NCI-H2171 treated with DMSO at 0.1 percent for 48 hours (cell line): ENCODE data around the gene CC2D1B.
A peak's percentile ranks its signal among the peaks of the same experiment; 100 is the strongest.

Experiments
- DNase-seq: peaks from one replicate; lab custom pipeline; 2025; lab: John Stamatoyannopoulos, UW

The CC2D1B gene

GRCh38 chr1:52359676-52360594 is 6.1 kb downstream of the CC2D1B start:
- DNase-seq, result no peak

- DNase-seq, result no peak
Measured at GRCh38 chr1:52358851-52359497, 7.0 kb downstream of the CC2D1B start.

GRCh38 chr1:52357397-52357796 is 8.6 kb downstream of the CC2D1B start:
- no peak for DNase-seq

GRCh38 chr1:52356818-52357355 is 9.1 kb downstream of the CC2D1B start:
- no peak for DNase-seq

- no peak for DNase-seq
Measured at GRCh38 chr1:52355847-52356505, 10.0 kb downstream of the CC2D1B start.

- no peak for DNase-seq
Measured at GRCh38 chr1:52355436-52355835, 10.6 kb downstream of the CC2D1B start.

- no peak for DNase-seq
Measured at GRCh38 chr1:52352690-52353089, 13.3 kb downstream of the CC2D1B start.

GRCh38 chr1:52348704-52349300 is 17.2 kb downstream of the CC2D1B start:
- DNase-seq, result peak; percentile 61

- DNase-seq, result no peak
Measured at GRCh38 chr1:52346653-52347052, 19.4 kb downstream of the CC2D1B start.

GRCh38 chr1:52345252-52345651 is 20.8 kb downstream of the CC2D1B start:
- DNase-seq, result no peak

- no peak for DNase-seq
Measured at GRCh38 chr1:52343979-52344378, 22.0 kb downstream of the CC2D1B start.

- no peak for DNase-seq
Measured at GRCh38 chr1:52341655-52342260, 24.2 kb downstream of the CC2D1B start.

GRCh38 chr1:52337439-52337838 is 28.6 kb downstream of the CC2D1B start:
- DNase-seq, result no peak

GRCh38 chr1:52334906-52335528 is 31.0 kb downstream of the CC2D1B start:
- peak; percentile 14 for DNase-seq

- no peak for DNase-seq
Measured at GRCh38 chr1:52332411-52332810, 33.6 kb downstream of the CC2D1B start.

- DNase-seq, result no peak
Measured at GRCh38 chr1:52328615-52329014, 37.4 kb downstream of the CC2D1B start.

GRCh38 chr1:52325786-52326185 is 40.2 kb downstream of the CC2D1B start:
- DNase-seq, result no peak

GRCh38 chr1:52323731-52324130 is 42.3 kb downstream of the CC2D1B start:
- DNase-seq, result peak; percentile 90

- no peak for DNase-seq
Measured at GRCh38 chr1:52321061-52321460, 44.9 kb downstream of the CC2D1B start.

- DNase-seq, result peak; percentile 68
Measured at GRCh38 chr1:52306227-52307006, 59.6 kb downstream of the CC2D1B start.
